ENCODE results near the gene VAV2. TPM values are rescaled to one million over a fixed set of nuclear protein-coding genes. Genes with fewer than 3 reads are reported as not detected.

VAV2 gene
- total RNA-seq, 1 experiment from 2014 or later = 9.7 TPM

DNA sequence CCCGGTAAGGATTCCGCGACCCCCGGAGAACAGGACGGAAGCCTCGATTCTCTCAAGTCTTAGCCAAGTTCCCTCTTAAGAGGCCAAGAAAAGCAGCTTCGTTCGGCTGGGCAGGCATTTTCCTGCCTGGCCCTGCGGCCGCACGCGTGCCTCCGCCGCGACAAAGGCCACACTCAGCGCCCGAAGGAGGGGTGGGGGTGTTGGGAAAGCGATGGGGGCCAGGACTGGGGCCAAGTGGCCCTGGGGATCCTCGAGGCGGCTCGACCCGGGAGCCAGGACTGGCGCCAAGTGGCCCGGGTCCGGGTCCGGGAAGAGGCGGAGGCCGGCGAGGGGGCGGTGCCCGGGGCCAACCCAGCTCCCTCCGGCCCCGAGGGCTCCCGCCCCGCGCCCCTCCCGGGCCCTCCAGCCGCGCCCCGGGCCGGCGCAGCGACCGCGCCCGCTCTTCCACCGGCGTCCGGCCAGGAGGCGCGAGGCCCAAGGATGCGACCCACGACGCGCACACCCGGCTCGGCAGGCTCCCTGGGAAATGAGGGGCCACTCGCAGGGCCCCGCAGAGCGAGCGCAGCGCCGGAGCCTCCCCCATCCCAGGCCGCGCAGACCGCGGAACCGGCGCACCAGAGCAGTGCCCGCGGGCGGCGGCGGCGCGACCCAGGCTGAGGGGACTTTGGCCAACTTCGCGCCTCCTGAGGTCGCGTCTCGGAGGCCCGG, 756 bp downstream of the VAV2 start:
- no peak for TF ChIP-seq EZH2 (IDR thresholded peaks at IDR 0.05; ENCODE audit: low read length, unreplicated experiment)
- Histone ChIP-seq H3F3A (ENCODE audit: low read length, unreplicated experiment) (no peaks in the 10 kb centered on the region), H3K9me3 (ENCODE audit: low read length) (no peaks in the 10 kb centered on the region), H3K27ac (ENCODE audit: low read length) (peak overlapping the region; percentile 75), H3K79me2 (ENCODE audit: low read length) (peaks cover 49% of the 10 kb centered on the region), H3K4me1 (ENCODE audit: insufficient read depth, low read length) (peaks cover 13% of the 10 kb centered on the region), H3K4me2 (ENCODE audit: low read length) (peak overlapping the region; percentile 94), H3K4me3 (ENCODE audit: low read length) (peak overlapping the region; percentile 92), H2AFZ (ENCODE audit: low read length) (peak overlapping the region; percentile 75), H3K9ac (ENCODE audit: low read length) (peak overlapping the region; percentile 83), H4K20me1 (ENCODE audit: low read length) (peaks cover 11% of the 10 kb centered on the region; the same call in 1 of the 2 replicates), H3K36me3 (ENCODE audit: low read depth, low read length) (no peaks in the 10 kb centered on the region), H3K27me3 (ENCODE audit: low read length) (no peaks in the 10 kb centered on the region), H3K9me2 (replicated peaks; ENCODE audit: low read length) (no peaks in the 10 kb centered on the region)
- ATAC-seq (peak; percentile 3; the same call in 1 of the 2 replicates), DNase-seq (no peak)
- intact Hi-C loops (cut with micrococcal nuclease) = loop anchor here (2.0 kb wide), 1 partner anchor 47 kb away; no protein-coding TSS in a partner anchor
- ChIA-PET CTCF (no interaction called here), POLR2A (ENCODE audit: unreplicated experiment) (no interaction called here)
- no TSS peak for BruUV-seq (replicated peaks)

DNA sequence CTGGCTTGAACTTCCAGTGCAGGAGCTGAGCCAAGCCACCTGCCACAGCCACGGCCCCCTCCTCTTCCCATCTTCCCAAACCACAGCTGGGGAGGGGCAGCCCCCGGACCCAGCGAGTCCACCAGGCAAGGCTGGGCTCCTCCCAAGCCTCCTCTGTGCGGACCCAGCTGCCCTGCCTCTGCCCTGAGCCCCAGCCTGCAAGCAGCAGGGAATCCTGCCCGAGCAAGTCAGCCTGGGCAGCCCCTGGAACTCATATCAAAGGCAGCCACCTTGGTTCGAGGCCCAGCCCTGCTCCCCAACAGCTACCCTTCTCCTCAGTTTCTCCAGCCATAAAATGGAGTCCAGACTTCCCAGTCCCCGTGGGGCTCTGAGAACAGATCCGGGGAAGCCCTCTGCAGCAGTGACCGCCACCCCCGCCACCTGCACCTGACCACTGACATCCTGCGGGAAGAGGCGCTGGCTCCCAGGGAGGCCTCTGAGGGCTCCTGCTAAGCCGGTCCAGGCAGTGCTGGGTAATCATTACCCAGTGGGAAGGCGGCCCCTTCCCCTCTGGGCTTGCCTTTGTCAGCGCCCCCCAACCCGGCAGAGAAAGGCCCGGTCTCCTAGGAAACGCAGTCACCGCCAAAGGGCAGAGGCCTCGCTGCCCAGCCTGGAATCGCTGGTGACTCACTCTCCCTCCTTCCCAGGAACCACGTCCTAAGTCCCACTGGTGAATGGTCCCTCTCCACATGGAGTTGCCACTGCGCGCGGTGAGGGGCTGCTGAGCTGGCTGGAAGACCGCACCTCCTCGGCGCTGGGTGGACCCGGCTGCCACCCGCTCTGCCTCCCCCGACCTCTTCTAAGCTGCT, 1.5 kb downstream of the VAV2 start:
- POLR2A ChIA-PET (ENCODE audit: unreplicated experiment) = no interaction called here

More for the DNA sequence above, 1.5 kb downstream of the VAV2 start:
- H3F3A ChIP-seq (ENCODE audit: low read length, unreplicated experiment) = no peaks in the 10 kb centered on the region
- peaks cover 11% of the 10 kb centered on the region; the same call in 1 of the 2 replicates for H4K20me1 ChIP-seq (ENCODE audit: low read length)
- H3K79me2 ChIP-seq (ENCODE audit: low read length) = peaks cover 57% of the 10 kb centered on the region
- H3K4me1 ChIP-seq (ENCODE audit: insufficient read depth, low read length) = peaks cover 13% of the 10 kb centered on the region
- H3K36me3 ChIP-seq (ENCODE audit: low read depth, low read length) = no peaks in the 10 kb centered on the region
- intact Hi-C loops (cut with micrococcal nuclease) = loop anchor here (2.0 kb wide), 1 partner anchor 46 kb away; no protein-coding TSS in a partner anchor
- no peaks in the 10 kb centered on the region for H3K9me2 ChIP-seq (replicated peaks; ENCODE audit: low read length)
- no peaks in the 10 kb centered on the region for H3K27me3 ChIP-seq (ENCODE audit: low read length)
- CTCF ChIA-PET = no interaction called here
- peak overlapping the region; percentile 83 for H3K9ac ChIP-seq (ENCODE audit: low read length)
- H2AFZ ChIP-seq (ENCODE audit: low read length) = peak overlapping the region; percentile 75
- TF ChIP-seq, protein P1, sequence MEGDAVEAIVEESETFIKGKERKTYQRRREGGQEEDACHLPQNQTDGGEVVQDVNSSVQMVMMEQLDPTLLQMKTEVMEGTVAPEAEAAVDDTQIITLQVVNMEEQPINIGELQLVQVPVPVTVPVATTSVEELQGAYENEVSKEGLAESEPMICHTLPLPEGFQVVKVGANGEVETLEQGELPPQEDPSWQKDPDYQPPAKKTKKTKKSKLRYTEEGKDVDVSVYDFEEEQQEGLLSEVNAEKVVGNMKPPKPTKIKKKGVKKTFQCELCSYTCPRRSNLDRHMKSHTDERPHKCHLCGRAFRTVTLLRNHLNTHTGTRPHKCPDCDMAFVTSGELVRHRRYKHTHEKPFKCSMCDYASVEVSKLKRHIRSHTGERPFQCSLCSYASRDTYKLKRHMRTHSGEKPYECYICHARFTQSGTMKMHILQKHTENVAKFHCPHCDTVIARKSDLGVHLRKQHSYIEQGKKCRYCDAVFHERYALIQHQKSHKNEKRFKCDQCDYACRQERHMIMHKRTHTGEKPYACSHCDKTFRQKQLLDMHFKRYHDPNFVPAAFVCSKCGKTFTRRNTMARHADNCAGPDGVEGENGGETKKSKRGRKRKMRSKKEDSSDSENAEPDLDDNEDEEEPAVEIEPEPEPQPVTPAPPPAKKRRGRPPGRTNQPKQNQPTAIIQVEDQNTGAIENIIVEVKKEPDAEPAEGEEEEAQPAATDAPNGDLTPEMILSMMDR (conservative IDR thresholded peaks at IDR 0.05; ENCODE audit: low read depth, low read length) = no peak
- TF ChIP-seq EZH2 (IDR thresholded peaks at IDR 0.05; ENCODE audit: low read length, unreplicated experiment) (no peak), EZH2phosphoT487 (IDR thresholded peaks at IDR 0.05; ENCODE audit: borderline replicate concordance, low read length) (no peak)
- DNase-seq (peak; percentile 62), ATAC-seq (peak; percentile 30)
- H3K27ac ChIP-seq (ENCODE audit: low read length) = peak overlapping the region; percentile 75
- H3K9me3 ChIP-seq (ENCODE audit: low read length) = no peaks in the 10 kb centered on the region
- TSS peak; percentile 23 for BruUV-seq (replicated peaks)
- H3K4me3 ChIP-seq (ENCODE audit: low read length) = peak overlapping the region; percentile 92
- H3K4me2 ChIP-seq (ENCODE audit: low read length) = peak overlapping the region; percentile 94
